T-helper 1 cell treated with Interleukin-12 subunit alpha and Interleukin-12 subunit beta and Interleukin-4 antibody, amounts not matched to agents 30 μg/mL and 1 μg/mL, for 36 hours (primary cell): ENCODE results near the gene LRFN2.
A peak's percentile ranks its signal among the peaks of the same experiment; 100 is the strongest.

ENCODE experiments used
- H3K27ac Mint-ChIP-seq: one replicate; pipeline ENCODE4 v1.8.0; 2021; ENCODE audit warnings: mild to moderate bottlenecking, mixed read lengths
- H3K27me3 Mint-ChIP-seq: one replicate; pipeline ENCODE4 v1.8.0; 2021; ENCODE audit warnings: low read depth, mixed read lengths
- H3K36me3 Mint-ChIP-seq: one replicate; pipeline ENCODE4 v1.8.0; 2021; ENCODE audit warnings: low read depth, mixed read lengths
- H3K4me1 Mint-ChIP-seq: one replicate; pipeline ENCODE4 v1.8.0; 2021; ENCODE audit warnings: low read depth, mixed read lengths
- H3K4me3 Mint-ChIP-seq: one replicate; pipeline ENCODE4 v1.8.0; 2021; ENCODE audit warnings: mild to moderate bottlenecking, moderate library complexity, mixed read lengths
- H3K9me3 Mint-ChIP-seq: one replicate; pipeline ENCODE4 v1.8.0; 2021; ENCODE audit warnings: mixed read lengths

Gene LRFN2

DNA sequence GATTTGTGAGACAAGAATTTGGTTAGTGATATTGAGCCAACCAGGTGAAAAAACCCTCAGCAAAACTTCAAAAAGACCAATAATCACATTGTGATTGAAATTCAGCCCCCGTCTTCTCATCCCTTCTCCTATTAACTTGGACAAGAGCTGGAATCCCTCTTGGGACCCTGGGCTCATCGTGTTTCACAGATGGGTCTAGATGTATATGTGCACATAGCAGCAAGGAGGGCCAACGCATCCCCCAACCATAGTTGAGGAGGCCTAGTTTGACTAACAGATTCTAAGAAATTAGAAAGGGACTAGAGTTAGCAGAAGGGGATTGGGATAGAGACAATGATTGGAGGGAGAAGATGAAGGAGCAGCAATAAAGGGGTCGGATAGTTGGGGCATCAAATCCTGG lies 19.8 kb upstream of the LRFN2 start:
- Mint-ChIP-seq H3K4me3 (no peak overlapping the region), H3K4me1 (no peaks in the 10 kb centered on the region), H3K27ac (no peak overlapping the region), H3K9me3 (no peaks in the 10 kb centered on the region), H3K27me3 (peaks cover 45% of the 10 kb centered on the region), H3K36me3 (no peaks in the 10 kb centered on the region)

DNA sequence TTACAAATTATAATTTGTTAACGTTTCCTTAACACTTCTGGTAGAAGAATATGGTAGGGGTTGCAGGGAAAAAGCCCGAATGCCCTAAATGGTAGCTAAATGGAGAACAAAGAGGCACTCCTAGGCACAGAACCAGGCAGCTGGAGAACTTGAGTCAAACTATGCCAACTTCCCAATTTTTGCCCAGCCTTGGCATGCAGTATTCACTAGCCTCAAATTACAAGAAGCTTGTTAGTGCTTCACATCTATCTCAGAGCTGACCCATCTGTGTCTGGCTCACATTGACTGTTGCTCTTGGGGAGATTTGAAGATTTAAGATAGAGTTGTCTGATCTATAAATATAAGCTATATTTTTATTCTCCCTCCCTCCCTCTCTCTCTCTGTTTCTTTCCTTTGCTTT lies 19.4 kb upstream of the LRFN2 start:
- H3K36me3 Mint-ChIP-seq = no peaks in the 10 kb centered on the region
- no peaks in the 10 kb centered on the region for H3K4me1 Mint-ChIP-seq
- no peak overlapping the region for H3K4me3 Mint-ChIP-seq
- H3K27me3 Mint-ChIP-seq = peaks cover 45% of the 10 kb centered on the region
- H3K27ac Mint-ChIP-seq = no peak overlapping the region
- no peaks in the 10 kb centered on the region for H3K9me3 Mint-ChIP-seq

DNA sequence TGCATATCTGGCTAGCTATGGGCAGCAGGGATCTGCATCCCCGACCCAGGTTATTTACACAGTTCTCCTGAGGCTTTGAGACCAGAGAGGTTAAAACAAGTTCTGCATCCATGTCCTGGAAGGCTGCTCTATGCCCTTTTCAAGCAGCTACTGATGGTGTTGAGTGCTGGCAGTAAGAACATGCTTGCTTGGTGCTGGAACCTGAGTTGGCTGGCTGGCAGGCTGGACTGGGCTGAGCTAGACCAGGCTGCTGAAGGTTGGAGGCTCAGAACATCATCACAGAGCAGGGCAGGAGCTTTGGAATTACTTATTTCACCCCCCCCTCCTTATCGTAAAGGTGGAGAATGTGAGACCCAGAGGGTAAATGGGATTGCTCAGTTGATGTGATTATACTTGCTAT lies 16.9 kb upstream of the LRFN2 start:
- no peak overlapping the region for H3K4me3 Mint-ChIP-seq
- no peaks in the 10 kb centered on the region for H3K36me3 Mint-ChIP-seq
- H3K4me1 Mint-ChIP-seq = no peaks in the 10 kb centered on the region
- no peaks in the 10 kb centered on the region for H3K9me3 Mint-ChIP-seq
- no peak overlapping the region for H3K27ac Mint-ChIP-seq
- H3K27me3 Mint-ChIP-seq = peaks cover 55% of the 10 kb centered on the region

DNA sequence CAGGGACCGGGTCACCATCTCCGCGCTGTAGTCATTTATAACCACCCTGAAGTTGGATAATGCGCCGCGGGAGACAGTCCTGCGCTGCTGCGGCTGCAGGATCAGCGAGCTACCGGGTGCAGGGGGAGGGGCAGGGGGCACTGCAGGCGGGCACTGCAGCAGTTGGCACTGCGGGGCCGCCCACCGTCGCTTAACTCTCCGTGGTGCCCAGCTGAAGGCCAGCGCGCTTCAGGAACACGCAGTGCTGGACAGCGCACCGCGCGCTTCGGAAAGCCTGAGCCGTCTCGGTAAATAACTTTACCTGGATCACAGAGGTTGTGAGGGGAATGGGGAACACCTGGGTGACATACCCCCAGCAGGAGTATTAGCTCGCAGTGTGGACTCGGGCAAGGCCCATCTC lies 12.4 kb upstream of the LRFN2 start:
- no peaks in the 10 kb centered on the region for H3K9me3 Mint-ChIP-seq
- no peaks in the 10 kb centered on the region for H3K36me3 Mint-ChIP-seq
- peaks cover 47% of the 10 kb centered on the region for H3K27me3 Mint-ChIP-seq
- H3K27ac Mint-ChIP-seq = no peak overlapping the region
- H3K4me1 Mint-ChIP-seq = peaks cover 1% of the 10 kb centered on the region
- no peak overlapping the region for H3K4me3 Mint-ChIP-seq

DNA sequence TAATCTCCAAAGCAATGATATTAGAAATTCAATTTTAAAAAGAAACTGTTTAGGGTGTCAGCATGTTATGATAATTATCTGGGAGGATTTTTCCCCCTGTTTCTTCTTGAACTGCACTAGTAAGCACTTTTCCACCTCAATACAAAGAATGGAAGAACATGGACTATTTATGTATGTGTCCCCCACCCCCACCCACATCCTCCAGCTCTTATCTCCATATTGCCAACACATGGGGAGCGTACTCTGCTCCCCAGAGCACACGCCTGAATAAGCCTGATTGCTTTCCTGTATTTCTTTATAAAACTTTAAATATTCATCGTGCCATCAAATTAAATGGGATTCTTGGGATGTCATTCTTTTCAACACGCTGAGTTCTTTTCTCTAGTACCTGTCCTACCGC lies 11.4 kb upstream of the LRFN2 start:
- Mint-ChIP-seq H3K4me3 (no peak overlapping the region), H3K36me3 (no peaks in the 10 kb centered on the region), H3K9me3 (no peaks in the 10 kb centered on the region), H3K4me1 (peaks cover 1% of the 10 kb centered on the region), H3K27me3 (peaks cover 43% of the 10 kb centered on the region), H3K27ac (no peak overlapping the region)

DNA sequence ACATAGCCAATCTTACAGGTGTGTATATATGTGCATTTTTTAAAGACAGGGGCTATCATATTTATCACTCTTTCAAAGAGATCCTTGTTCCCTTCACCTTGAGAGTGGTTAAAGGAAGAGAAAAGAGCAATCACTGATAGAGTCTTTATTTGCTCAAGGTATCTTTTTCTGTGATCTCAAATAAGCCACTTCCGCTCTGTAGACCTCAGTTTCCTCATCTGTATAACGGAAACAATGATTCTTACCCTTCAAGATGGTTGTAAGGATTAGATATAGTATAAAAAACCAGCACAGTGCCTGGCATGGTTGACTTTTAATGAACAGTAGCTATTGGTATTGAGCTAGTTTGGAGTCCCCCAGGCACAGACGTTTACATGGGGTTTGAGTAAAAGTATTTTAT lies 10.1 kb upstream of the LRFN2 start:
- H3K4me1 Mint-ChIP-seq = peaks cover 1% of the 10 kb centered on the region
- peaks cover 48% of the 10 kb centered on the region for H3K27me3 Mint-ChIP-seq

DNA sequence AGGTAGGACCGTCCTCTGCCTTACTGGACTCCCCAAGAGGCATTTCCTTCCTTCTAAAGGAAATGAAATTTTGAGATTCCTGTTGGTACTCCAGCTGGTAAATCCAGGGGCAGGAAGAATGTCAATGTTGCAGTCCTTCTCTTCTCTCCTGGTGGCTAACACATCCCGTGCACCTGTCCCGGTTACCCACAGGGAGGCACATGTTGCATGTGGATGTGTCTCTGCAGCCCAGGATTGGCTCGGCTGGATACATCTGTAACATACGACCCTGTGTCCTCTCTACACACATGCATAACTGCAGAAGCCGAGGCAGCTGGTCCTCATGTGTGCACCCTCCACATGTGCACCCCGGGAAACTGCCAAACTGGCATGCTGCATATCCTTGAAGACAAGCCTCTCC lies 1.3 kb upstream of the LRFN2 start:
- Mint-ChIP-seq H3K9me3 (no peaks in the 10 kb centered on the region), H3K4me1 (peaks cover 18% of the 10 kb centered on the region), H3K36me3 (no peaks in the 10 kb centered on the region), H3K27me3 (peaks cover 54% of the 10 kb centered on the region), H3K27ac (no peak overlapping the region), H3K4me3 (no peak overlapping the region)

More for the DNA sequence above, 10.1 kb upstream of the LRFN2 start:
- no peak overlapping the region for H3K4me3 Mint-ChIP-seq
- no peaks in the 10 kb centered on the region for H3K9me3 Mint-ChIP-seq
- no peaks in the 10 kb centered on the region for H3K36me3 Mint-ChIP-seq
- no peak overlapping the region for H3K27ac Mint-ChIP-seq

DNA sequence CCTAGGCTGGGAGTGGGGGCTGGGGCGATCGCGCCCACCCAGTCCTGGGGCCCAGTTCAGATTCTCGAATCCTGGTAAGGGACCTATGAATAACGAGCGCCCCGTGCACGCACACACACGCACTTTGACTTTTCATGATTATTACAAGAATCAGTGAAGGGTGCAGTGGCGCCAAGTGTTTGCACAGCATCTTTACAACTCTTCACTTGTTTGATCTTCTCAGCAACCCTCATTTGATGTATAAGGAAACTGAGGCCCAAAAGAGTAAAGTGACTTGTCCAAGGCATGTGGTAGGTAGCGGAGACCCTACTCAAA lies 863 bp upstream of the LRFN2 start:
- Mint-ChIP-seq H3K27me3 (peaks cover 49% of the 10 kb centered on the region), H3K4me1 (peaks cover 21% of the 10 kb centered on the region), H3K36me3 (no peaks in the 10 kb centered on the region), H3K4me3 (peak overlapping the region; percentile 26), H3K9me3 (no peaks in the 10 kb centered on the region), H3K27ac (no peak overlapping the region)

DNA sequence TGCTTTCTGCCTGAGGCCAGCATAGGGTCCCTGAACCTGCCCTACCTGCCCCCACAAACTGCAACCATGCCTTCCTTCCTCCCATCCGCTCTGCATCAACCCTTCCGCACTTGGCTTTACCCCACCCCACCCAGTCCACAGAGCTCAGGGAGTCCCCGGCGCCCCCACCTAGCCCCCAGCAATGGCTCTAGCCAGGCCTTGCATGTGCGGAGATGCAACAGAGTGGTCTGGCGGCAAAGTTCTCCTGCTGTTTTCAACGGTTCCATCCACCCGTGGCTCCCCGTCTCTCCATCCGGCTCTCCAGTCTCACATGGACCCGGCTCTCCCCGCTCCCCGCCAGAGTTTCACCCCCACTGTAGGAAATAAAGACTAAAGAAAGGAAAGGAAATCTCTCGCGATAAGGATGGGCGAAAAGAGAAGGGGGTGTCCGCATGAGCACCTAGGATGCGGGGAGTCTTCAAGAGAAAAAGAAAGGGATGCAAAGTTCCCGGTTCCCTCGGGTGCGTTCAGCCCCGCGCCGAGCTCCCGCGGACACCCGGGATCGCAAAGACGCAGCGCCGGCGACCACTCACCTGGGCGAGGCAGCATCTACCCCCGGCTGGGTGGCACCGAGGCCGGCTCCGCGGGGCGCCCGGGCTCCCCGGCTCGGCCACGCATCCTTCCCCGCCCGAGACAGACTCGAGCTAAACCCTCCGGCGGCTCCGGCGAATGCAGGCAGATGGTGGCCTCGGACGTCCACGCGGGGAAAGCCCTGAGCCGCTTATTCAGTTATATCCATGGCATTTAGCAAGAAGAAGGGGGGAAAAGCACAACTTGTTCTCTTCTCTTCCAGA lies 579 bp downstream of the LRFN2 start:
- H3K36me3 Mint-ChIP-seq = no peaks in the 10 kb centered on the region
- peaks cover 42% of the 10 kb centered on the region for H3K27me3 Mint-ChIP-seq
- no peaks in the 10 kb centered on the region for H3K9me3 Mint-ChIP-seq
- H3K27ac Mint-ChIP-seq = peak overlapping the region; percentile 13
- peaks cover 21% of the 10 kb centered on the region for H3K4me1 Mint-ChIP-seq
- H3K4me3 Mint-ChIP-seq = peak overlapping the region; percentile 89

DNA sequence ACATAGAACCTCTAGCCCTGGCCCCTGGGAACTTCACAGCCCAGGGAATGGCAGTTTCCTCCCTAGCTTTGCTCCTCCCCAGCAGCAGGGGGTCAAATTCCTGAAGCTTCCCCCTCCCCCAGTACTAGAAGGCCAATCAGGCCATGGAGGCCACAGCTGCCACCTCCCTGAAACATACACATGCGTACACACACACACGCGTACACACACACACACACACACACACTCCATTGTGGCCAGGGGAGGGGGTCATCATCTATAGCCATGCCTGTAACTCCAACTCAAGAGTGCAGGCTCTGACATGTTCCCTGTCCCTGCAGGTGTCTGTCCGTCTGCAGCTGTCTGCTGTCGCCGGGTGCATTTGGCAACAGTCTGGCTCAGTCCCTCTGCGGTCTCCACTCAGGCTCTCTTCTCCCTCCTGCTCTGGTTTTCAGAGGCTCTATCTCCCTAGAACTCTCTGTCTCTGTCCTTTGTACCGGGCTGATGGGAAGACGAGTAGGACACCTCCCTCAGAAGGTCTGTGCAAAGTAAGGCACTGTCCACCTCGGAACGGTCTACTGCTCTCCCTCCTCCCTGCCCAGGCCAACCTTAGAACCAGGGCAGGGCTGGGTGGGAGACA lies 1.4 kb downstream of the LRFN2 start:
- H3K36me3 Mint-ChIP-seq = no peaks in the 10 kb centered on the region
- H3K4me1 Mint-ChIP-seq = peaks cover 21% of the 10 kb centered on the region
- peaks cover 42% of the 10 kb centered on the region for H3K27me3 Mint-ChIP-seq
- no peak overlapping the region for H3K27ac Mint-ChIP-seq
- H3K4me3 Mint-ChIP-seq = peak overlapping the region; percentile 81
- H3K9me3 Mint-ChIP-seq = no peaks in the 10 kb centered on the region

DNA sequence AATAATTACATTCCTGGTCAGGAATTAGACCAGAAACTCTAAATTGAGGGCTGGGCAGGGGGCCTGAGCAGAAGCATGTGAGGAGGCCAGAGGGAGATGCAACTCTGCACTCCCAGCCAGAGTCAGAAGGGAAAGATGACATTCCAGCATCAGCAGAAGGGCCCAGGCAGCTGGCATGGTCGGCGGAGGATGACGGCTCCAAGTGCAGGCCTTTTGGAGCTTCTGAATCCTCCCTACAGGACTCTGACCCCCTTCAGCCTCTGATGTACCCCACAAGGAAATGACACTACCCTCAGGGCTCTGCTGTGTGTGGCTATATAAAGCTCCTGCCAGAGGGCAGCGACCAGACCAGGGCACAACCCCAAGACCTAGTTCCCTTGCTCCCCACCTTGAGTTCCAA lies 1.9 kb downstream of the LRFN2 start:
- H3K27ac Mint-ChIP-seq = no peak overlapping the region
- peaks cover 21% of the 10 kb centered on the region for H3K4me1 Mint-ChIP-seq
- H3K4me3 Mint-ChIP-seq = peak overlapping the region; percentile 57
- H3K36me3 Mint-ChIP-seq = no peaks in the 10 kb centered on the region
- peaks cover 42% of the 10 kb centered on the region for H3K27me3 Mint-ChIP-seq
- no peaks in the 10 kb centered on the region for H3K9me3 Mint-ChIP-seq

DNA sequence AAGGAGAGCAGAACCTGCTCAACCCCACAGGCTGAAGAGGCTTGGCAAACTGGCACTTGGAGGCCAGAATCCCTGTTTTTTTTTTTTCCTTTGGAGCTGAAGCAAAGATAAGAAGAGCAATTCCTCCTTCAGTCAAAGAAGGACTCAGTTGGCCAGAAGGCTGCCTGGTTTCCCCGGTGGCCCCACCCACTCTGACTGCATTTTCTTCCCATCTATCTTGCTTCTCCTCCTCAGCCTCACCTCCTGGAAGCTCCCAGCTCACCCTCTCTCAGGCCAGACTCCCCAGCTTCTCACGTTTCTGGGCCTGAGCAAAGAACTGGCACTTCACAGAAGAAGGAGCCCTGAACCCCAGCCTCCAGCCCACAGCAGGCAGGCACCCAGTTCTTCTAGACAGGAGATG lies 2.4 kb downstream of the LRFN2 start:
- Mint-ChIP-seq H3K27ac (no peak overlapping the region), H3K36me3 (no peaks in the 10 kb centered on the region), H3K27me3 (peaks cover 42% of the 10 kb centered on the region), H3K9me3 (no peaks in the 10 kb centered on the region), H3K4me1 (peaks cover 21% of the 10 kb centered on the region), H3K4me3 (peak overlapping the region; percentile 57)

DNA sequence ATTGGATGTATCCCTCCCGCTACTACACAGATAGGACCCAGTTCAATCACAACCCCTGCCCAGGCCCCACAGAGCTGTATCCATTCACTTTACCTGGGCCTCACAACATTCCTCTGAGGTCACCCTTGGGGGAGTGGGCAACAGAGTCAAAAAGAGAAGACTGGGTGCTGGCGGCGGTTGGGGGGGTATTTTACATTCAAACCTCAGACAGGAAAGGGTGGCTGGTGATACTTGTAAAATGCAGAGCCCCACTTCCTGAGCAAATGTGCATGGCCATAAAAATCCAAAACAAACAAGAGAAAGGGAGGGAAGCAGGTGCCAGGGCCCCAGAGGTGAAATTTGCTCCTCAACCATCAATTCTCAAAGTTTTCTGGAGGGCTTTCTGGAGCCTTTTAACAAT lies 3.5 kb downstream of the LRFN2 start:
- Mint-ChIP-seq H3K4me3 (peak overlapping the region; percentile 48), H3K4me1 (peaks cover 21% of the 10 kb centered on the region), H3K27me3 (peaks cover 34% of the 10 kb centered on the region)

DNA sequence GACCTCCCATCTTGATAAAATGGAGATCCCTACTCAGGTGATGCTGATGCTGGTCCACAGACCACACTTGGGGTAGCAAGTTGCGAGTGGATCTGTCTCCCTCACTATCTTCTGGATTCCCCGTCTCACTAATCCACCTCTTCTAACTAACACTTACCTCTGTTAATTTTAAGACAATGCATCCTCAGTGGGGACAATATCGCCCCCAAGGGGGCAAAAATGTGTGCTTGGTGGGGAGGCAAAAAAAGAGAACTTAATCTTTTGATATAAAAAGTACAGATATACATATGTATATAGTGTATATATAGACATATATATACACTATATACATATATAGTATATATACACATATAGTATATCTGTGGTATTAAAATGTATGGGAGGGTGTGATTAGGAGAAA lies 4.3 kb downstream of the LRFN2 start:
- no peaks in the 10 kb centered on the region for H3K9me3 Mint-ChIP-seq
- H3K4me1 Mint-ChIP-seq = peaks cover 21% of the 10 kb centered on the region
- H3K36me3 Mint-ChIP-seq = no peaks in the 10 kb centered on the region
- H3K4me3 Mint-ChIP-seq = no peak overlapping the region
- no peak overlapping the region for H3K27ac Mint-ChIP-seq
- peaks cover 31% of the 10 kb centered on the region for H3K27me3 Mint-ChIP-seq

More for the DNA sequence above, 3.5 kb downstream of the LRFN2 start:
- H3K27ac Mint-ChIP-seq = peak overlapping the region; percentile 39
- no peaks in the 10 kb centered on the region for H3K36me3 Mint-ChIP-seq
- no peaks in the 10 kb centered on the region for H3K9me3 Mint-ChIP-seq

DNA sequence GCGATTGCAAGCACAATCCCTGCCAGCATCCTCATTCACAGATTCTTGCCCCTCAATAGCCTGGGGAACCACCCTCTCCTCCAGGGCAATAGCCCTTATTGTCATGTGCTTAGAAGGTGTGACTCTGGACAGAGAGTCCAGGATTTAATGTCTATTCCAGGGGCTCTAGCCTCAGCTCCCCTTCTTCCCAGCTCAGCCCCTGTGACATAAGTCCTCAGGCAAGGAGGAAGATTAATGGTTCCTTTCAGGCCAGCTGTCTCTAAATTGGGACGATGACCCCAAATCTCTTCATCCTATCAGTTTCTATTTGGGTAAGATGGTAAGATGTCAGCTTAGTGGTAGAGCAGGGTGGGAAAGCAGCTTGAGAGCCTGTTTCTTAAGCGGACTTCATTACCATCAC lies 8.1 kb downstream of the LRFN2 start:
- Mint-ChIP-seq H3K4me1 (peaks cover 8% of the 10 kb centered on the region), H3K27ac (no peak overlapping the region), H3K9me3 (no peaks in the 10 kb centered on the region), H3K4me3 (no peak overlapping the region), H3K36me3 (no peaks in the 10 kb centered on the region), H3K27me3 (peaks cover 3% of the 10 kb centered on the region)
